ENCODE measurements around the gene CNNM1.

- TF ChIP-seq ZNF232 (CRISPR knock-in tag; IDR thresholded peaks at IDR 0.05) = no peak
- no peak for TF ChIP-seq CTCF (IDR thresholded peaks at IDR 0.05)
- no peak for TF ChIP-seq ZNF423 (CRISPR knock-in tag; IDR thresholded peaks at IDR 0.05)
- no peak for TF ChIP-seq FOXP1 (CRISPR knock-in tag; IDR thresholded peaks at IDR 0.05; ENCODE audit: borderline replicate concordance)
- no peak for TF ChIP-seq MAX (CRISPR knock-in tag; IDR thresholded peaks at IDR 0.05)
- TF ChIP-seq IRF1 (CRISPR knock-in tag; IDR thresholded peaks at IDR 0.05) = no peak
- TF ChIP-seq ZBTB21 (CRISPR knock-in tag; IDR thresholded peaks at IDR 0.05; ENCODE audit: borderline replicate concordance) = no peak
- no peak for TF ChIP-seq ZMAT4 (CRISPR knock-in tag; IDR thresholded peaks at IDR 0.05)
- no peak for TF ChIP-seq RORB (CRISPR knock-in tag; IDR thresholded peaks at IDR 0.05)
- no peak for TF ChIP-seq USF2 (CRISPR knock-in tag; IDR thresholded peaks at IDR 0.05)
- TF ChIP-seq ESRRA (CRISPR knock-in tag; IDR thresholded peaks at IDR 0.05; ENCODE audit: borderline replicate concordance) = no peak
- no peak for TF ChIP-seq ATF2 (CRISPR knock-in tag; IDR thresholded peaks at IDR 0.05; ENCODE audit: borderline replicate concordance, low read depth)
- no peak for TF ChIP-seq NR3C1 (CRISPR knock-in tag; conservative IDR thresholded peaks at IDR 0.05; ENCODE audit: low read depth)
These were observed 70.5 kb downstream of the CNNM1 start for GRCh38 chr10:99399664-99400063.
